GM20000 (cell line): ENCODE measurements around the gene UNC45A.

Experiments used
- DNase-seq: peaks from one replicate; pipeline ENCODE4 v3.0.0; 2012; ENCODE audit warnings: low spot score
- TF ChIP-seq, protein P1 (sequence below): IDR thresholded peaks from 2 replicates; pipeline ENCODE4 v1.5.1; 2012; ENCODE audit warnings: mild to moderate bottlenecking, control low read depth; ENCODE audit errors: extremely low read depth, missing control alignments

Gene UNC45A

GRCh38 chr15:90890839-90891238 lies 44.2 kb upstream of the UNC45A start:
- TF ChIP-seq, protein P1, sequence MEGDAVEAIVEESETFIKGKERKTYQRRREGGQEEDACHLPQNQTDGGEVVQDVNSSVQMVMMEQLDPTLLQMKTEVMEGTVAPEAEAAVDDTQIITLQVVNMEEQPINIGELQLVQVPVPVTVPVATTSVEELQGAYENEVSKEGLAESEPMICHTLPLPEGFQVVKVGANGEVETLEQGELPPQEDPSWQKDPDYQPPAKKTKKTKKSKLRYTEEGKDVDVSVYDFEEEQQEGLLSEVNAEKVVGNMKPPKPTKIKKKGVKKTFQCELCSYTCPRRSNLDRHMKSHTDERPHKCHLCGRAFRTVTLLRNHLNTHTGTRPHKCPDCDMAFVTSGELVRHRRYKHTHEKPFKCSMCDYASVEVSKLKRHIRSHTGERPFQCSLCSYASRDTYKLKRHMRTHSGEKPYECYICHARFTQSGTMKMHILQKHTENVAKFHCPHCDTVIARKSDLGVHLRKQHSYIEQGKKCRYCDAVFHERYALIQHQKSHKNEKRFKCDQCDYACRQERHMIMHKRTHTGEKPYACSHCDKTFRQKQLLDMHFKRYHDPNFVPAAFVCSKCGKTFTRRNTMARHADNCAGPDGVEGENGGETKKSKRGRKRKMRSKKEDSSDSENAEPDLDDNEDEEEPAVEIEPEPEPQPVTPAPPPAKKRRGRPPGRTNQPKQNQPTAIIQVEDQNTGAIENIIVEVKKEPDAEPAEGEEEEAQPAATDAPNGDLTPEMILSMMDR = no peak
- DNase-seq = no peak

GRCh38 chr15:90891346-90891949 lies 43.6 kb upstream of the UNC45A start:
- TF ChIP-seq, protein P1 = no peak
- DNase-seq = no peak

GRCh38 chr15:90892023-90892422 lies 43.1 kb upstream of the UNC45A start:
- TF ChIP-seq, protein P1 = no peak
- no peak for DNase-seq

- no peak for DNase-seq
- TF ChIP-seq, protein P1 = no peak
These were observed 42.4 kb upstream of the UNC45A start for GRCh38 chr15:90892498-90893174.

- DNase-seq = no peak
These were observed 41.7 kb upstream of the UNC45A start for GRCh38 chr15:90893175-90894090.

GRCh38 chr15:90895571-90896117 lies 39.4 kb upstream of the UNC45A start:
- no peak for DNase-seq
- TF ChIP-seq, protein P1 = no peak

More at GRCh38 chr15:90893175-90894090, 41.7 kb upstream of the UNC45A start:
- TF ChIP-seq, protein P1 = no peak

DNA sequence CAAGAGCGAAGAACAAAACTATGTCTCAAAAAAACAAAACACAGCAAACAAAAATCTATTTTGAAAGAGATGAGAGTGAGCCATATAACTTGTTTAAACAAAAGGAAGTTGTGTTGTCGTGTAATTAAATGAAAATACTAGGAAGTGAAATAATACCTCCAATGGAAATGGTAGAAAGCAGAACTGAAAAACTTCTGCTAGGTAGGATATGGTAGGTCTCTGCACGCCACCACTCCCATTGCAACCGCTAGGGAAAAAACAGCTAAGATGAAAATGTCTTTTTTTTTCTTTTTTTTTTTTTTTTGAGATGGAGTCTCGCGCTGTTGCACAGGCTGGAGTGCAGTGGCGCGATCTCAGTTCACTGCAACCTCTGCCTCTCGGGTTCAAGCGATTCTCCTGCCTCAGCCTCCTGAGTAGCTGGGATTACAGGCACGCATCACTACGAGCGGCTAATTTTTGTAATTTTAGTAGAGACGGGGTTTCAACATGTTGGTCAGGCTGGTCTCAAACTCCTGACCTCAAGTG lies 37.9 kb upstream of the UNC45A start:
- DNase-seq = peak; percentile 83
